Liver (tissue), 9 donors: ENCODE measurements around the gene EXD3. TPM values are rescaled to one million over a fixed set of nuclear protein-coding genes. Genes with fewer than 3 reads are reported as not detected.
A peak's percentile ranks its signal among the peaks of the same experiment; 100 is the strongest.

ENCODE experiments used
- DNase-seq: peaks from one replicate; pipeline ENCODE4 v3.0.0-alpha.2; 2017; ENCODE audit warnings: low spot score
- H3K27ac ChIP-seq, 2 donors: one replicate each; pipeline ENCODE4 v1.7.0; 2013; ENCODE audit warnings: inconsistent platforms in 2 of 2, low read length in 2 of 2, control low read depth in 1 of 2, low read depth in 1 of 2, mild to moderate bottlenecking in 1 of 2
- H3K27me3 ChIP-seq, 4 donors: one replicate each; pipeline versions ENCODE4 v1.6.1 to v1.7.0; 2013; ENCODE audit warnings: low read length in 3 of 4, inconsistent platforms in 1 of 4, mild to moderate bottlenecking in 1 of 4, moderate library complexity in 1 of 4; ENCODE audit not compliant: control insufficient read depth in 4 of 4, insufficient read depth in 4 of 4
- H3K36me3 ChIP-seq, 4 donors: one replicate each; pipeline versions ENCODE4 v1.6.1 to v1.7.0; 2013; ENCODE audit warnings: low read length in 3 of 4, mild to moderate bottlenecking in 3 of 4, low read depth in 1 of 4, moderate library complexity in 1 of 4; ENCODE audit not compliant: control insufficient read depth in 4 of 4, insufficient read depth in 3 of 4
- H3K4me1 ChIP-seq, 4 donors: one replicate each; pipeline versions ENCODE4 v1.6.1 to v1.7.0; 2013; ENCODE audit warnings: low read length in 3 of 4, mild to moderate bottlenecking in 3 of 4, moderate library complexity in 1 of 4; ENCODE audit not compliant: control insufficient read depth in 4 of 4, insufficient read depth in 4 of 4
- H3K4me3 ChIP-seq, 3 donors: one replicate each; pipeline versions ENCODE4 v1.6.1 to v1.7.0; 2013; ENCODE audit warnings: low read length in 3 of 3, control low read depth in 1 of 3, low read depth in 1 of 3, mild to moderate bottlenecking in 1 of 3
- H3K9ac ChIP-seq, 2 donors: one replicate each; pipeline ENCODE4 v1.7.0; 2013; ENCODE audit warnings: low read length in 2 of 2, mild to moderate bottlenecking in 2 of 2, moderate library complexity in 2 of 2, control low read depth in 1 of 2, low read depth in 1 of 2
- H3K9me3 ChIP-seq, 4 donors: one replicate each; pipeline versions ENCODE4 v1.6.1 to v1.7.0; 2013; ENCODE audit warnings: low read length in 3 of 4; ENCODE audit not compliant: control insufficient read depth in 4 of 4
- FOXA1 ChIP-seq: IDR thresholded peaks from 2 replicates; pipeline ENCODE4 v1.6.1; 2016; ENCODE audit warnings: antibody characterized with exemption
- GABPA ChIP-seq, 2 donors: IDR thresholded peaks in 1 of 2; conservative IDR thresholded peaks in 1 of 2; 2 replicates each; pipeline ENCODE4 v1.6.1; 2016; ENCODE audit warnings: antibody characterized with exemption in 2 of 2, mild to moderate bottlenecking in 1 of 2, moderate library complexity in 1 of 2
- HNF4A ChIP-seq, 2 donors: conservative IDR thresholded peaks; 2 replicates each; pipeline ENCODE4 v1.6.1; 2016; ENCODE audit warnings: antibody characterized with exemption in 2 of 2, mild to moderate bottlenecking in 2 of 2
- HNF4G ChIP-seq: IDR thresholded peaks from 2 replicates; pipeline ENCODE4 v1.6.1; 2016; ENCODE audit warnings: antibody characterized with exemption
- NR2F2 ChIP-seq: IDR thresholded peaks from 2 replicates; pipeline ENCODE4 v1.6.1; 2016; ENCODE audit warnings: antibody characterized with exemption
- RAD21 ChIP-seq, 2 donors: IDR thresholded peaks; 2 replicates each; pipeline ENCODE4 v1.6.1; 2016; ENCODE audit warnings: antibody characterized with exemption in 2 of 2, mild to moderate bottlenecking in 2 of 2
- SP1 ChIP-seq: IDR thresholded peaks from 2 replicates; pipeline ENCODE4 v1.6.1; 2018; ENCODE audit warnings: antibody characterized with exemption, mild to moderate bottlenecking
- YY1 ChIP-seq: IDR thresholded peaks from 2 replicates; pipeline ENCODE4 v1.6.1; 2016; ENCODE audit warnings: antibody characterized with exemption, mild to moderate bottlenecking
- WGBS: extraction: QIAGEN DNeasy Blood & Tissue Kit; methylation state at CpG from one replicate; pipeline ENCODE4 v1.1.7; 2013; 5-methylcytosine and 5-hydroxymethylcytosine counted together
- polyA plus RNA-seq, 2 donors: library from polyadenylated mRNA; stranded (reverse) in 1 of 2; unstranded in 1 of 2; fragments of 200-250 nt in 1 of 2; fragments of >200 nt in 1 of 2; fragmentation: Nextera tagmentation in 1 of 2; extraction: Ambion mirVana in 1 of 2; gene quantifications; one replicate each; pipeline versions ENCODE4 v1.2.1 to v1.2.3, GENCODE V29; 2013 to 2015
- total RNA-seq, 2 donors: library from RNA; depleted of rRNA; stranded (reverse); fragments of >200 nt; gene quantifications; one replicate each; pipeline ENCODE4 v1.2.3, GENCODE V29; 2014
- TF ChIP-seq, protein P1 (sequence below): IDR thresholded peaks from 2 replicates; pipeline ENCODE4 v1.6.1; 2016; ENCODE audit warnings: antibody characterized with exemption
- TF ChIP-seq, protein P2 (sequence below): IDR thresholded peaks from 2 replicates; pipeline ENCODE4 v1.6.1; 2016; ENCODE audit warnings: antibody characterized with exemption
- TF ChIP-seq, protein P3 (sequence below): IDR thresholded peaks from 2 replicates; pipeline ENCODE4 v1.6.1; 2016; ENCODE audit warnings: antibody characterized with exemption
- donor health status: healthy.
- donor health status: healthy.
- donor health status: healthy.
- donor health status: healthy.
- donor health status: healthy.

The EXD3 gene
- total and polyA plus RNA-seq, 4 donors, result 2.5 to 6.7 (median 3.7) TPM

DNA sequence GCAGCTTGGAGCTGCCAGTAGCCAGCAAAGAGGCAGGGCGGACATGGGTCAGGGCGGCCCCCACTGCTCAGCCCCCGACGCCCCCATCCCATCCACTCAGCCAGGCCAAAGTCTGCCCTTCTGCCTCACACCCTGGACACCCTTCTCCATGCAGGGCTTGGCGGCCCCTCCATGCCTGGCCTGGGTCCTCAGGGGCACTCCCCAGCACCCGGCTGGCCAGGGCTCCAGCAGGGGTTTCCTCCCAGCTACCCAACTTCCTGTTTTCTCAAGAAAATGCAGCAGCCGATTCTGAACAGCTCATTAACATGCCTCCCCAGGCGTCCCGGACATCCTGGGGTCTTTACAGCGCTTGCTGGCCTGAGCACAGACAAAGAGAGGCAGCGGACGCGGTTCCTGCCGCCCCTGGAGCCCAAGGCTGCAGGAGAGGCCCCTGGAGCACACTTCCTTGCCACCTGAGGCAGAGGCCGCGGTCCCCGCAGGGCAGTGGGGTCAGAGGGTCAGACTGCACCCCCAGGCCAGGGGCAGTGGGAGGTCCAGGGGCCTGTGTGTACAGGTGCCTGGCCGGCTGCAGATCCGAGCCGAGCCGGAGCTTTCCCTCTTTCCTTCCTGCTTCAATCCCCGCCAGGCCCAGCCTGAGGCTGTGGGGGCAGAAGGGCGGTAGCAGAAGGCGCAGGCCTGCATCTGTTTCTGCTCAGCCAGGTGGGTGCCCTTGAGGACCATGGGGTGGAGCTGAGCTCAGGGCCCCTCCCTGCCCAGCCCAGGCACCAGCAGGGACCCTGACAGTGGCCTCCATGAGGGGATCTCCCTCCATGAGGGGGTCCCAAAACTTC, 102.2 kb downstream of the EXD3 start:
- no peaks in the 10 kb centered on the region for H3K36me3 ChIP-seq
- no peaks in the 10 kb centered on the region for H3K9me3 ChIP-seq
- 66% methylated on average over 24 of the region's 24 CpGs for WGBS
- peak; percentile 40 for TF ChIP-seq NR2F2
- TF ChIP-seq RAD21 (IDR thresholded peaks at IDR 0.05), result peak in 1 of 2 donors; percentile 11
- TF ChIP-seq, protein P1, sequence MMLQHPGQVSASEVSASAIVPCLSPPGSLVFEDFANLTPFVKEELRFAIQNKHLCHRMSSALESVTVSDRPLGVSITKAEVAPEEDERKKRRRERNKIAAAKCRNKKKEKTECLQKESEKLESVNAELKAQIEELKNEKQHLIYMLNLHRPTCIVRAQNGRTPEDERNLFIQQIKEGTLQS, result no peak
- H3K27me3 ChIP-seq, result no peaks in the 10 kb centered on the region
- H3K4me3 ChIP-seq, result no peak overlapping the region
- peaks cover 3 to 10% (median 6%) of the 10 kb centered on the region in 4 donors for H3K4me1 ChIP-seq
- peak; percentile 36 for DNase-seq
- H3K9ac ChIP-seq, result no peak overlapping the region
- no peak overlapping the region for H3K27ac ChIP-seq

DNA sequence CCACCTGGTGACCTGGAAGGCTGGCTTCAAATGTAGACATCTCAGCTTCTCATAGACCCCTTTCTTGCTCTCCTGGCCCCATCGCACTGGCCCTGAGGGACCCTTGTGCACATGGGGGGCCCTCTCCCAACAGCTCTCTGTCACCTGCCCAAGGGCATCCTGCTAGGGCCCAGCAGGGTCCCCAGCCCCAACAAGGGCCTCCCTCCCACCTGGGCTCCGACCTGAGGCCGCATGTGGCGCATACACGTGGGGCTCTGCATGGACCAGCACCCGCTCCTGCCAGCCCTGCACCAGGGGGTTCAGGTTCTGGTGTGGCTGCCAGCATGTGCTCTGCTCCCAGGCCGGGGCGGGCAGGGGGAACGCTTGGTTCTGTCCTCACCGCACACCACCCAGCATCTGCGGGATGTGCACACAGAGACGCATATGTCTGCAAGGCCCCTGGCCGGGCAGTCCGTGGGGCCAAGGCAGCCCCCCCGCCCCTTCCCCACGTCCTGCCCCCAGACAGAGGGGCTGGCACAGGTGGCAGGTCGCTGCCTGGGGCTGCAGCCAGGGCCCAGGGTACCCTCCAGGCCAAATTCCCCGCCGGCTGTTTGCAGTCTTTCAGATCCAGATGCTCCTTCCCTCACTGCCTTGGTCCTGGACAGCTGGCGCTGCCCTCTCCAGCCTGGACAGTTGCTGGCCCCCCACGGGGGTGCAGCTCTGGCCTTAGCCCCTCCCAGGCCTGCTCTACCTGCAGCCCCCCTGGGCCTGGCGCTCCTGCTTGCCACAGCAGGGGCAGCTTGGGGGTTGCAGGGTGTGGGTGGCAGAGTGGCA, 103.0 kb downstream of the EXD3 start:
- H3K9ac ChIP-seq, result no peak overlapping the region
- H3K4me3 ChIP-seq, result no peak overlapping the region
- no peaks in the 10 kb centered on the region for H3K27me3 ChIP-seq
- TF ChIP-seq SP1, result no peak
- no peak for TF ChIP-seq GABPA (IDR thresholded peaks at IDR 0.05 in 1 of 2, conservative IDR thresholded peaks at IDR 0.05 in 1 of 2)
- no peak for TF ChIP-seq YY1
- no peak for TF ChIP-seq FOXA1
- no peak for TF ChIP-seq HNF4A (conservative IDR thresholded peaks at IDR 0.05)
- no peak for TF ChIP-seq RAD21 (IDR thresholded peaks at IDR 0.05)
- TF ChIP-seq HNF4G, result no peak
- TF ChIP-seq, protein P2, sequence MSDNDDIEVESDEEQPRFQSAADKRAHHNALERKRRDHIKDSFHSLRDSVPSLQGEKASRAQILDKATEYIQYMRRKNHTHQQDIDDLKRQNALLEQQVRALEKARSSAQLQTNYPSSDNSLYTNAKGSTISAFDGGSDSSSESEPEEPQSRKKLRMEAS, result no peak
- no peak for TF ChIP-seq NR2F2
- H3K27ac ChIP-seq, result no peak overlapping the region
- no peak for DNase-seq
- 92% methylated on average over 22 of the region's 22 CpGs for WGBS
- no peaks in the 10 kb centered on the region for H3K9me3 ChIP-seq
- peaks cover 3 to 12% (median 6%) of the 10 kb centered on the region in 4 donors for H3K4me1 ChIP-seq
- H3K36me3 ChIP-seq, result no peaks in the 10 kb centered on the region

DNA sequence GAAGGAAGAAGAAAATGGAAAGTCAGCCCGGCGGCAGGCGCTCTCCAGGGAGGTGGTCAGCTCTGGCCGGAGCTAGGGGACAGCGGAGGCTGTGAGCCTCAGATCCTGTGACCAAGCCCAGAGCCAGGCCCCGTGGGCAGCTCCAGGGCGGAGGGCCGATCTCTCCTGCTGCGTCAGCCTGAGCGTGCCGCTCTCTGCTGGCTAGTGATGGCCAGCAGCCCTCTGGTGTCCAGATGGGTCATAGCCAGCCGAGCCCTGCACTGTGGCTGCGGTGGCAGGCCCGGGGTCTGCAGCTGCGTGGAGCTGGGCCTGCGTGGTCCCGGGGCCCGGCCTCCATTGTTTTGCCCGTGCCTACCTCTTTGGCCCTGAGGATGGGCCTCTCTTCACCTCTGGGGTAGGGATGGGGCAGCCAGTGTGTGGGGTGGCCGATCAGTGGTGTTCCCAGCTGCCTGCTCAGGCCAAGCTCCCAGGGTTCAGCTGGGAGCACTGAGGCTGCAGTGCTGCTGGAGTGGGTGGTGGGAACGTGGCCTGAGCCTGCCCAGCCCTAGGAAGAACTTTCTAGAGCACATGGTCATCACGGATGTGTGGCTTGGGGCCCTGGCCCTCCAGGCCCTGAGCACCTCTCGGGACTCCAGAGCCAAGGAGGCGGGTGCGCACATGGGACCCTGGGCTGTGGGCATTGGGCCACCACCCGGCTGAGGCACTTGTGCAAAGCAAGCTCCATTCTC, 103.8 kb downstream of the EXD3 start:
- Histone ChIP-seq H3K4me3 (no peak overlapping the region), H3K9ac (no peak overlapping the region), H3K27me3 (no peaks in the 10 kb centered on the region), H3K9me3 (no peaks in the 10 kb centered on the region), H3K27ac (no peak overlapping the region), H3K4me1 (peaks cover 3 to 12% (median 6%) of the 10 kb centered on the region in 4 donors), H3K36me3 (no peaks in the 10 kb centered on the region)
- peak; percentile 32 for DNase-seq
- 89% methylated on average over 26 of the region's 26 CpGs for WGBS
- TF ChIP-seq, protein P3, sequence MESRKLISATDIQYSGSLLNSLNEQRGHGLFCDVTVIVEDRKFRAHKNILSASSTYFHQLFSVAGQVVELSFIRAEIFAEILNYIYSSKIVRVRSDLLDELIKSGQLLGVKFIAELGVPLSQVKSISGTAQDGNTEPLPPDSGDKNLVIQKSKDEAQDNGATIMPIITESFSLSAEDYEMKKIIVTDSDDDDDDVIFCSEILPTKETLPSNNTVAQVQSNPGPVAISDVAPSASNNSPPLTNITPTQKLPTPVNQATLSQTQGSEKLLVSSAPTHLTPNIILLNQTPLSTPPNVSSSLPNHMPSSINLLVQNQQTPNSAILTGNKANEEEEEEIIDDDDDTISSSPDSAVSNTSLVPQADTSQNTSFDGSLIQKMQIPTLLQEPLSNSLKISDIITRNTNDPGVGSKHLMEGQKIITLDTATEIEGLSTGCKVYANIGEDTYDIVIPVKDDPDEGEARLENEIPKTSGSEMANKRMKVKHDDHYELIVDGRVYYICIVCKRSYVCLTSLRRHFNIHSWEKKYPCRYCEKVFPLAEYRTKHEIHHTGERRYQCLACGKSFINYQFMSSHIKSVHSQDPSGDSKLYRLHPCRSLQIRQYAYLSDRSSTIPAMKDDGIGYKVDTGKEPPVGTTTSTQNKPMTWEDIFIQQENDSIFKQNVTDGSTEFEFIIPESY, result no peak
- TF ChIP-seq RAD21 (IDR thresholded peaks at IDR 0.05), result peak in 1 of 2 donors; percentile 39
